Suprapubic skin (tissue), 4 donors: ENCODE measurements around the gene AAK1.

Experiments used
- POLR2A ChIP-seq, 2 donors: fragments of 450-650 bp; IDR thresholded peaks; one replicate each; pipeline ENCODE4 v1.6.1; 2017; ENCODE audit warnings: antibody characterized with exemption in 2 of 2, mild to moderate bottlenecking in 2 of 2, moderate library complexity in 2 of 2
- POLR2AphosphoS5 ChIP-seq, 3 donors: sonication (generic); formaldehyde crosslinking; IDR thresholded peaks; one replicate each; pipeline ENCODE4 v1.6.1; 2017; ENCODE audit warnings: antibody characterized with exemption in 3 of 3
- TF ChIP-seq, protein P1 (sequence below), 2 donors: fragments of 200-600 bp in 1 of 2; fragments of 450-650 bp in 1 of 2; sonication (generic) in 1 of 2; IDR thresholded peaks; one replicate each; pipeline ENCODE4 v1.5.1; 2016 to 2019; ENCODE audit warnings: antibody characterized with exemption in 2 of 2, mild to moderate bottlenecking in 1 of 2, moderate library complexity in 1 of 2

DNA sequence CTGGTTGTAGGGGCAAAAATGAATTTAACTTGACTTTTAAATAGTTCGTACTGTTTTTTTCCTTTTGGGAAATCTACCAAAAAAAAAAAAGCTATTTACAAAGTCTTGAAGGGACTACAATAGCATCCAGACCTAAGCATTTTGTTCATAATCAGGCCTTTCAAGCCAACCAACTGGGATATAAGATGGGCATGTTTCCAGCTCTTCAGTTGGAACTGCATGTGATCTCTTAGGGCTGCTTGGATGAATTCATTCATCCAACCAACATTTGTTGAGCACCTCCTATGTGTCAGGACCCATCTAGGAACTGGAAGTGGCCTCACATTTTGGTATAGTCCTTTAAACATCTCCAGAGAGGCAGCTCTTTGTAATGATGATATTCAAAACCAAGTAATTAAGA, 98.6 kb downstream of the AAK1 start:
- TF ChIP-seq, protein P1, sequence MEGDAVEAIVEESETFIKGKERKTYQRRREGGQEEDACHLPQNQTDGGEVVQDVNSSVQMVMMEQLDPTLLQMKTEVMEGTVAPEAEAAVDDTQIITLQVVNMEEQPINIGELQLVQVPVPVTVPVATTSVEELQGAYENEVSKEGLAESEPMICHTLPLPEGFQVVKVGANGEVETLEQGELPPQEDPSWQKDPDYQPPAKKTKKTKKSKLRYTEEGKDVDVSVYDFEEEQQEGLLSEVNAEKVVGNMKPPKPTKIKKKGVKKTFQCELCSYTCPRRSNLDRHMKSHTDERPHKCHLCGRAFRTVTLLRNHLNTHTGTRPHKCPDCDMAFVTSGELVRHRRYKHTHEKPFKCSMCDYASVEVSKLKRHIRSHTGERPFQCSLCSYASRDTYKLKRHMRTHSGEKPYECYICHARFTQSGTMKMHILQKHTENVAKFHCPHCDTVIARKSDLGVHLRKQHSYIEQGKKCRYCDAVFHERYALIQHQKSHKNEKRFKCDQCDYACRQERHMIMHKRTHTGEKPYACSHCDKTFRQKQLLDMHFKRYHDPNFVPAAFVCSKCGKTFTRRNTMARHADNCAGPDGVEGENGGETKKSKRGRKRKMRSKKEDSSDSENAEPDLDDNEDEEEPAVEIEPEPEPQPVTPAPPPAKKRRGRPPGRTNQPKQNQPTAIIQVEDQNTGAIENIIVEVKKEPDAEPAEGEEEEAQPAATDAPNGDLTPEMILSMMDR (IDR thresholded peaks at IDR 0.05) = no peak
- no peak for TF ChIP-seq POLR2A (IDR thresholded peaks at IDR 0.05)
- no peak for TF ChIP-seq POLR2AphosphoS5 (IDR thresholded peaks at IDR 0.05)
